ENCODE data around the gene ARHGAP8. TPM values are rescaled to one million over a fixed set of nuclear protein-coding genes. Genes with fewer than 3 reads are reported as not detected.
"Not testable (repeated sequence)": the region's sequence is repeated elsewhere in the genome, so short reads cannot be mapped to it uniquely, and the experiment has no call there.

Gene ARHGAP8
- total and polyA plus RNA-seq, 2 of the 13 experiments (the other 11 are each of a cell fraction or from before 2014, with no cell fraction given): 0.07 TPM; not detected in 1

- no peaks in the 10 kb centered on the region for H3K4me1 ChIP-seq (ENCODE audit: insufficient read depth, low read length)
- H3K4me3 ChIP-seq (replicated peaks in 1 of 3; ENCODE audit: insufficient read depth in 1 of 3, low read depth in 2 of 3, low read length in 3 of 3): no peak overlapping the region
- H3K4me2 ChIP-seq (ENCODE audit: low read depth, low read length): no peak overlapping the region
- peaks cover 0 to 14% of the 10 kb centered on the region in 2 experiments; a peak in 3 of 5 replicates for H3K27me3 ChIP-seq (ENCODE audit: control insufficient read depth in 1 of 2, insufficient read depth in 2 of 2, low read length in 2 of 2)
- POLR2A ChIA-PET: no interaction called here
- no peaks in the 10 kb centered on the region for H4K20me1 ChIP-seq (ENCODE audit: insufficient read depth, low read length)
- BruUV-seq (replicated peaks): no TSS peak
- in situ Hi-C loops (cut with HindIII; ENCODE audit: extremely low pct_ligation_motif_present, low pct_unique_long_range_greater_than_20kb): no loop called here
- H3K27ac ChIP-seq (ENCODE audit: extremely low read length, insufficient read depth, low read length): no peak overlapping the region
- intact Hi-C loops (cut with micrococcal nuclease; ENCODE audit: unreplicated experiment): no loop called here
- DNase-seq (ENCODE audit: low spot score) (no peak), FAIRE-seq (no peak), ATAC-seq (no peak)
- no peak overlapping the region for H3K9ac ChIP-seq (ENCODE audit: insufficient read depth, low read depth, low read length)
- no peak overlapping the region for H2AFZ ChIP-seq (ENCODE audit: low read length)
- H3K9me3 ChIP-seq (ENCODE audit: low read length): no peaks in the 10 kb centered on the region
- TF ChIP-seq NFE2L1 (CRISPR knock-in tag; IDR thresholded peaks at IDR 0.05; ENCODE audit: borderline replicate concordance) (no peak), ZNF121 (CRISPR knock-in tag; IDR thresholded peaks at IDR 0.05) (no peak), MXD3 (CRISPR knock-in tag; IDR thresholded peaks at IDR 0.05) (no peak), FOXC1 (CRISPR knock-in tag; IDR thresholded peaks at IDR 0.05; ENCODE audit: borderline replicate concordance) (no peak), MEF2D (CRISPR knock-in tag; IDR thresholded peaks at IDR 0.05) (no peak), SMYD3 (CRISPR knock-in tag; IDR thresholded peaks at IDR 0.05) (no peak), RBM22 (optimal IDR thresholded peaks at IDR 0.05; ENCODE audit: low read length) (no peak)
- no peaks in the 10 kb centered on the region for H3K36me3 ChIP-seq (replicated peaks in 1 of 2; ENCODE audit: control insufficient read depth in 1 of 2, insufficient read depth in 2 of 2, low read length in 2 of 2)
- H3K79me2 ChIP-seq (ENCODE audit: insufficient read depth, low read length): no peaks in the 10 kb centered on the region
- CTCF ChIA-PET (ENCODE audit: low intra/inter-chr PET ratio, low total read pairs): no interaction called here
- WGBS (ENCODE audit: low lambda C conversion rate): 33% methylated on average over 6 of the region's 6 CpGs
Observed at GRCh38 chr22:44850946-44851345, 98.6 kb downstream of the ARHGAP8 start.

- H3K79me2 ChIP-seq (ENCODE audit: insufficient read depth, low read length): not testable (repeated sequence)
Observed at GRCh38 chr22:44854641-44855040, 102.3 kb downstream of the ARHGAP8 start.

More at GRCh38 chr22:44854641-44855040, 102.3 kb downstream of the ARHGAP8 start:
- H3K9ac ChIP-seq (ENCODE audit: insufficient read depth, low read depth, low read length); POLR2A ChIA-PET; intact Hi-C loops (cut with micrococcal nuclease; ENCODE audit: unreplicated experiment); H3K9me3 ChIP-seq (ENCODE audit: low read length); H3K36me3 ChIP-seq (replicated peaks in 1 of 2; ENCODE audit: control insufficient read depth in 1 of 2, insufficient read depth in 2 of 2, low read length in 2 of 2); BruUV-seq (replicated peaks); ATAC-seq; DNase-seq (ENCODE audit: low spot score); H3K4me2 ChIP-seq (ENCODE audit: low read depth, low read length); H3K27ac ChIP-seq (ENCODE audit: extremely low read length, insufficient read depth, low read length); H2AFZ ChIP-seq (ENCODE audit: low read length); H3K4me1 ChIP-seq (ENCODE audit: insufficient read depth, low read length); FAIRE-seq; CTCF ChIA-PET (ENCODE audit: low intra/inter-chr PET ratio, low total read pairs); H3K27me3 ChIP-seq (ENCODE audit: control insufficient read depth in 1 of 2, insufficient read depth in 2 of 2, low read length in 2 of 2); in situ Hi-C loops (cut with HindIII; ENCODE audit: extremely low pct_ligation_motif_present, low pct_unique_long_range_greater_than_20kb); H3K4me3 ChIP-seq (replicated peaks in 1 of 3; ENCODE audit: insufficient read depth in 1 of 3, low read depth in 2 of 3, low read length in 3 of 3); H4K20me1 ChIP-seq (ENCODE audit: insufficient read depth, low read length): not testable (repeated sequence)
- 59% methylated on average over 7 of the region's 8 CpGs for WGBS (ENCODE audit: low lambda C conversion rate)
